Sigmoid colon (tissue), 4 donors: ENCODE results near the gene CHDH.

Source experiments
- CTCF ChIP-seq, 4 experiments: fragments of 450-650 bp in 3 of 4; fragments of 200-600 bp in 1 of 4; IDR thresholded peaks; one replicate each; pipeline ENCODE4 v1.5.1; 2016 to 2019; ENCODE audit warnings: antibody characterized with exemption in 4 of 4, mild to moderate bottlenecking in 3 of 4, moderate library complexity in 2 of 4
- POLR2AphosphoS5 ChIP-seq, 4 donors: sonication (generic); formaldehyde crosslinking; IDR thresholded peaks; one replicate each; pipeline ENCODE4 v1.6.1; 2017; ENCODE audit warnings: antibody characterized with exemption in 4 of 4

- TF ChIP-seq CTCF (IDR thresholded peaks at IDR 0.05) (no peak), POLR2AphosphoS5 (IDR thresholded peaks at IDR 0.05) (no peak)
Observed at GRCh38 chr3:53858096-53858741, 12.0 kb upstream of the CHDH start.
